Keratinocyte (primary cell): ENCODE measurements around the gene CCDC186. TPM values are rescaled to one million over a fixed set of nuclear protein-coding genes. Genes with fewer than 3 reads are reported as not detected.

Source experiments
- DNase-seq: peaks from one replicate; pipeline ENCODE4 v3.0.0-alpha.2; 2011; ENCODE audit warnings: low read depth, missing footprints, low spot score
- FAIRE-seq: peaks from 2 replicates; lab custom pipeline; 2011; peaks lifted over from hg19 to GRCh38; lab: Jason Lieb, UNC
- H2AFZ ChIP-seq: 2 replicates; pipeline ENCODE4 v1.6.0; 2012; ENCODE audit warnings: low read length, control low read depth, inconsistent platforms; ENCODE audit not compliant: control insufficient read depth
- H3K27ac ChIP-seq: 2 replicates; pipeline ENCODE4 v1.5.1; 2011; ENCODE audit warnings: low read length; ENCODE audit not compliant: control insufficient read depth, insufficient read depth
- H3K27me3 ChIP-seq: 3 replicates; pipeline ENCODE4 v1.6.0; 2011; ENCODE audit warnings: low read length; ENCODE audit not compliant: control insufficient read depth, insufficient read depth; ENCODE audit errors: extremely low read depth
- H3K36me3 ChIP-seq, 2 experiments: 2 replicates in 1 of 2; 3 replicates in 1 of 2; pipeline ENCODE4 v1.5.1; 2011; ENCODE audit warnings: low read length in 2 of 2, mild to moderate bottlenecking in 1 of 2; ENCODE audit not compliant: control insufficient read depth in 2 of 2, insufficient read depth in 2 of 2; ENCODE audit errors: extremely low read depth in 1 of 2
- H3K4me1 ChIP-seq: 3 replicates; pipeline ENCODE4 v1.5.1; 2011; ENCODE audit warnings: low read length; ENCODE audit not compliant: control insufficient read depth, insufficient read depth; ENCODE audit errors: extremely low read depth
- H3K4me2 ChIP-seq: 3 replicates; pipeline ENCODE4 v1.6.0; 2011; ENCODE audit warnings: low read depth, low read length; ENCODE audit not compliant: control insufficient read depth, insufficient read depth; ENCODE audit errors: extremely low read depth
- H3K4me3 ChIP-seq, 3 experiments: fragments of 200-600 bp in 1 of 3; sonication (generic) in 1 of 3; 2 replicates in 2 of 3; 3 replicates in 1 of 3; pipeline ENCODE4 v1.5.1; 2011 to 2016; ENCODE audit warnings: low read length in 3 of 3, mild to moderate bottlenecking in 3 of 3, control low read depth in 2 of 3, inconsistent platforms in 1 of 3, low read depth in 1 of 3, mixed read lengths in 1 of 3, mixed run types in 1 of 3, moderate library complexity in 1 of 3; ENCODE audit not compliant: control insufficient read depth in 2 of 3, insufficient read depth in 2 of 3; ENCODE audit errors: extremely low read depth in 1 of 3
- H3K79me2 ChIP-seq: 2 replicates; pipeline ENCODE4 v1.6.0; 2012; ENCODE audit warnings: low read length; ENCODE audit not compliant: control insufficient read depth, insufficient read depth
- H3K9ac ChIP-seq: 3 replicates; pipeline ENCODE4 v1.6.0; 2011; ENCODE audit warnings: low read length; ENCODE audit not compliant: control insufficient read depth, insufficient read depth; ENCODE audit errors: extremely low read depth
- H3K9me1 ChIP-seq: 3 replicates; pipeline ENCODE4 v1.6.0; 2011; ENCODE audit warnings: low read length; ENCODE audit not compliant: control insufficient read depth, insufficient read depth; ENCODE audit errors: extremely low read depth
- H3K9me3 ChIP-seq: 2 replicates; pipeline ENCODE4 v1.5.1; 2012; ENCODE audit warnings: low read depth, low read length; ENCODE audit not compliant: control insufficient read depth
- H4K20me1 ChIP-seq: 3 replicates; pipeline ENCODE4 v1.6.0; 2011; ENCODE audit warnings: low read length; ENCODE audit not compliant: control insufficient read depth, insufficient read depth; ENCODE audit errors: extremely low read depth
- EZH2 ChIP-seq: IDR thresholded peaks from one replicate; pipeline ENCODE4 v1.6.1; 2012; ENCODE audit warnings: inconsistent platforms, mild to moderate bottlenecking, low read length, moderate library complexity
- dilution Hi-C: fragments of 300-500 bp; cut with MboI; formaldehyde crosslinking; loops from one replicate; pipeline ENCODE4 v1.7.0; 2020; ENCODE audit warnings: low sequenced_read_pairs; ENCODE audit not compliant: extremely low pct_ligation_motif_present
- polyA plus RNA-seq, 5 experiments: library from polyadenylated mRNA; depleted of rRNA in 3 of 5; stranded (reverse) in 3 of 5; stranded (forward) in 1 of 5; unstranded in 1 of 5; fragments of >200 nt; gene quantifications; 1 replicate in 1 of 5; 2 replicates in 3 of 5; 3 replicates in 1 of 5; pipeline versions ENCODE4 v1.2.1 to v1.2.3, GENCODE V29; 2011 to 2012; ENCODE audit warnings: missing spikeins in 2 of 5, low read depth in 1 of 5, low replicate concordance in 1 of 5
- TF ChIP-seq, protein P1 (sequence below), 3 experiments: IDR thresholded peaks in 1 of 3; conservative IDR thresholded peaks in 1 of 3; optimal IDR thresholded peaks in 1 of 3; 2 replicates in 2 of 3; 3 replicates in 1 of 3; pipeline versions ENCODE3 to v1.5.1; 2011; ENCODE audit warnings: low read length in 3 of 3, mild to moderate bottlenecking in 3 of 3, moderate library complexity in 2 of 3, control low read depth in 1 of 3, inconsistent platforms in 1 of 3; ENCODE audit not compliant: insufficient read depth in 2 of 3; ENCODE audit errors: extremely low read depth in 1 of 3

Gene CCDC186
- polyA plus RNA-seq, 1 donor (not counting 4 experiments of a cell fraction or from before 2014, with no cell fraction given): 13.0 TPM

- dilution Hi-C loops: no loop called here
- no peaks in the 10 kb centered on the region for H3K79me2 ChIP-seq
- no peak overlapping the region for H3K4me2 ChIP-seq
- TF ChIP-seq EZH2: no peak
- TF ChIP-seq, protein P1, sequence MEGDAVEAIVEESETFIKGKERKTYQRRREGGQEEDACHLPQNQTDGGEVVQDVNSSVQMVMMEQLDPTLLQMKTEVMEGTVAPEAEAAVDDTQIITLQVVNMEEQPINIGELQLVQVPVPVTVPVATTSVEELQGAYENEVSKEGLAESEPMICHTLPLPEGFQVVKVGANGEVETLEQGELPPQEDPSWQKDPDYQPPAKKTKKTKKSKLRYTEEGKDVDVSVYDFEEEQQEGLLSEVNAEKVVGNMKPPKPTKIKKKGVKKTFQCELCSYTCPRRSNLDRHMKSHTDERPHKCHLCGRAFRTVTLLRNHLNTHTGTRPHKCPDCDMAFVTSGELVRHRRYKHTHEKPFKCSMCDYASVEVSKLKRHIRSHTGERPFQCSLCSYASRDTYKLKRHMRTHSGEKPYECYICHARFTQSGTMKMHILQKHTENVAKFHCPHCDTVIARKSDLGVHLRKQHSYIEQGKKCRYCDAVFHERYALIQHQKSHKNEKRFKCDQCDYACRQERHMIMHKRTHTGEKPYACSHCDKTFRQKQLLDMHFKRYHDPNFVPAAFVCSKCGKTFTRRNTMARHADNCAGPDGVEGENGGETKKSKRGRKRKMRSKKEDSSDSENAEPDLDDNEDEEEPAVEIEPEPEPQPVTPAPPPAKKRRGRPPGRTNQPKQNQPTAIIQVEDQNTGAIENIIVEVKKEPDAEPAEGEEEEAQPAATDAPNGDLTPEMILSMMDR (optimal IDR thresholded peaks at IDR 0.05 in 1 of 3, IDR thresholded peaks at IDR 0.05 in 1 of 3, conservative IDR thresholded peaks at IDR 0.05 in 1 of 3; ENCODE audit: extremely low read depth in 1 of 3, insufficient read depth in 2 of 3, low read length in 3 of 3): no peak
- no peaks in the 10 kb centered on the region for H3K9me3 ChIP-seq
- no peak overlapping the region for H3K27ac ChIP-seq
- no peak overlapping the region for H3K4me3 ChIP-seq
- no peaks in the 10 kb centered on the region for H3K36me3 ChIP-seq
- H3K27me3 ChIP-seq: peaks cover 10% of the 10 kb centered on the region
- DNase-seq (no peak), FAIRE-seq (no peak)
- H3K9me1 ChIP-seq: no peaks in the 10 kb centered on the region
- H3K4me1 ChIP-seq: peaks cover 2% of the 10 kb centered on the region
- H2AFZ ChIP-seq: no peak overlapping the region
- no peaks in the 10 kb centered on the region for H4K20me1 ChIP-seq
- no peak overlapping the region for H3K9ac ChIP-seq
Measured at GRCh38 chr10:114189700-114190099, 15.7 kb upstream of the CCDC186 start.

DNA sequence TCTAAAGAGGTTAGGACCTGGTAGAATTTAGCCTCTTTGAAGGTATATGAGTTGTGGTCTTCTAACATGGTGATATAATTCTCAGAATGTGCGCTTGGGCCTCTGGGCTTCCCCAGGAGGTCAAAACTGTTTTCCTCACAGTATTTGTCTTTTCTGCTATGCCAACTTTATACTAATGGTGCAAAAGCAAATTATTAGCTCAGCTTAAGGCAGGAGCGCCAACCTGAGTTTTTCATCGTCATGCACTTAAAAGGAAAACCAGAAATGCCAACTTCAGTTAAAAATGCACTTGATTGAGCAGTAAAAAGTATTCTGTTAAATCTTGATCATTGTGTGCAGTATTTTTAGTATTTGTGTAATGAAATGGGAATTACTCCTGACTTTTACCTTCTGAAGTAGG lies 14.9 kb upstream of the CCDC186 start:
- H2AFZ ChIP-seq: no peak overlapping the region
- H3K9me1 ChIP-seq: no peaks in the 10 kb centered on the region
- H3K9ac ChIP-seq: no peak overlapping the region
- DNase-seq: no peak
- no peak for FAIRE-seq
- TF ChIP-seq, protein P1 (optimal IDR thresholded peaks at IDR 0.05 in 1 of 3, IDR thresholded peaks at IDR 0.05 in 1 of 3, conservative IDR thresholded peaks at IDR 0.05 in 1 of 3; ENCODE audit: extremely low read depth in 1 of 3, insufficient read depth in 2 of 3, low read length in 3 of 3): no peak
- TF ChIP-seq EZH2: no peak
- H3K4me1 ChIP-seq: no peaks in the 10 kb centered on the region
- no peaks in the 10 kb centered on the region for H3K36me3 ChIP-seq
- no peak overlapping the region for H3K4me2 ChIP-seq
- no peaks in the 10 kb centered on the region for H4K20me1 ChIP-seq
- H3K27me3 ChIP-seq: peaks cover 10% of the 10 kb centered on the region
- H3K9me3 ChIP-seq: no peaks in the 10 kb centered on the region
- dilution Hi-C loops: no loop called here
- no peaks in the 10 kb centered on the region for H3K79me2 ChIP-seq
- no peak overlapping the region for H3K4me3 ChIP-seq
- H3K27ac ChIP-seq: no peak overlapping the region
